Hepatocyte (in vitro differentiated cells): ENCODE results near the gene FGL2.

Experiments used
- EZH2 ChIP-seq: fragments of 200-600 bp; sonication (generic); IDR thresholded peaks from 2 replicates; pipeline ENCODE4 v1.6.1; 2016; ENCODE audit warnings: antibody characterized with exemption, mild to moderate bottlenecking, borderline replicate concordance
- EZH2phosphoT487 ChIP-seq: fragments of 200-600 bp; sonication (generic); IDR thresholded peaks from one replicate; pipeline ENCODE4 v1.6.1; 2018; ENCODE audit warnings: antibody characterized with exemption, mild to moderate bottlenecking, low read depth, moderate library complexity; ENCODE audit not compliant: unreplicated experiment, severe bottlenecking
- TF ChIP-seq, protein P1 (sequence below): fragments of 200-600 bp; sonication (generic); IDR thresholded peaks from 2 replicates; pipeline ENCODE4 v1.5.1; 2016; ENCODE audit warnings: antibody characterized with exemption, mild to moderate bottlenecking; ENCODE audit not compliant: poor library complexity

DNA sequence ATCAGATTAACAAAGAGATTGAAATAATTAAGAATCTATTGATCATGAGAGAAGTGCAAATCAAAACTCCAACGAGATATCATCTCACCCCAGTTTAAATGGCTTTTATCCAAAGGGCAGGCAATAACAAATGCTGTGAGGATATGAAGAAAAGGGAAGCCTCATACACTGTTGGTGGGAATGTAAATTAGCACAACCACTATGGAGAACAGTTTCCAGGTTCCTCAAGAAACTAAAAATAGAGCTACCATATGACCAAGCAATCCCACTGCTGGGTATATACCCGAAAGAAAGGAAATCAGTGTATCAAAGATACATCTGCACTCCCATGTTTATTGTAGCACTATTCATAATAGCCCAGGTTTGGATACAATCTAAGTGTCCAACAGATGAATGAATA is 13.8 kb downstream of the FGL2 start:
- TF ChIP-seq EZH2, result no peak
- TF ChIP-seq, protein P1, sequence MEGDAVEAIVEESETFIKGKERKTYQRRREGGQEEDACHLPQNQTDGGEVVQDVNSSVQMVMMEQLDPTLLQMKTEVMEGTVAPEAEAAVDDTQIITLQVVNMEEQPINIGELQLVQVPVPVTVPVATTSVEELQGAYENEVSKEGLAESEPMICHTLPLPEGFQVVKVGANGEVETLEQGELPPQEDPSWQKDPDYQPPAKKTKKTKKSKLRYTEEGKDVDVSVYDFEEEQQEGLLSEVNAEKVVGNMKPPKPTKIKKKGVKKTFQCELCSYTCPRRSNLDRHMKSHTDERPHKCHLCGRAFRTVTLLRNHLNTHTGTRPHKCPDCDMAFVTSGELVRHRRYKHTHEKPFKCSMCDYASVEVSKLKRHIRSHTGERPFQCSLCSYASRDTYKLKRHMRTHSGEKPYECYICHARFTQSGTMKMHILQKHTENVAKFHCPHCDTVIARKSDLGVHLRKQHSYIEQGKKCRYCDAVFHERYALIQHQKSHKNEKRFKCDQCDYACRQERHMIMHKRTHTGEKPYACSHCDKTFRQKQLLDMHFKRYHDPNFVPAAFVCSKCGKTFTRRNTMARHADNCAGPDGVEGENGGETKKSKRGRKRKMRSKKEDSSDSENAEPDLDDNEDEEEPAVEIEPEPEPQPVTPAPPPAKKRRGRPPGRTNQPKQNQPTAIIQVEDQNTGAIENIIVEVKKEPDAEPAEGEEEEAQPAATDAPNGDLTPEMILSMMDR, result no peak
- no peak for TF ChIP-seq EZH2phosphoT487
